ENCODE results near the gene BRD3OS.

Gene BRD3OS

GRCh38 chr9:134005381-134005780 lies 19.9 kb upstream of the BRD3OS start:
- DNase-seq = no peak

GRCh38 chr9:134007150-134007549 lies 18.1 kb upstream of the BRD3OS start:
- DNase-seq = no peak

GRCh38 chr9:134007571-134007970 lies 17.7 kb upstream of the BRD3OS start:
- DNase-seq = no peak

- no peak for DNase-seq
These were observed 14.7 kb upstream of the BRD3OS start for GRCh38 chr9:134010310-134011173.

- DNase-seq = no peak
These were observed 13.9 kb upstream of the BRD3OS start for GRCh38 chr9:134011401-134011800.

GRCh38 chr9:134014946-134015345 lies 10.3 kb upstream of the BRD3OS start:
- DNase-seq = no peak

GRCh38 chr9:134024214-134024792 lies 978 bp upstream of the BRD3OS start:
- DNase-seq = no peak

GRCh38 chr9:134025606-134026541 lies 593 bp downstream of the BRD3OS start:
- peak in 4 of 5 experiments; percentile 21 to 59 (median 38) for DNase-seq

GRCh38 chr9:134026581-134026980 lies 1.3 kb downstream of the BRD3OS start:
- DNase-seq = no peak

GRCh38 chr9:134026981-134027380 lies 1.7 kb downstream of the BRD3OS start:
- DNase-seq = no peak

- DNase-seq = no peak
These were observed 2.3 kb downstream of the BRD3OS start for GRCh38 chr9:134027561-134027960.

- no peak for DNase-seq
These were observed 2.8 kb downstream of the BRD3OS start for GRCh38 chr9:134028076-134028475.

- DNase-seq = no peak
These were observed 3.4 kb downstream of the BRD3OS start for GRCh38 chr9:134028575-134029247.

- no peak for DNase-seq
These were observed 4.3 kb downstream of the BRD3OS start for GRCh38 chr9:134029248-134030226.

GRCh38 chr9:134030821-134031470 lies 5.7 kb downstream of the BRD3OS start:
- DNase-seq = no peak

- no peak for DNase-seq
These were observed 6.5 kb downstream of the BRD3OS start for GRCh38 chr9:134031783-134032182.

GRCh38 chr9:134032456-134033222 lies 7.4 kb downstream of the BRD3OS start:
- DNase-seq = no peak

GRCh38 chr9:134033516-134034214 lies 8.4 kb downstream of the BRD3OS start:
- no peak for DNase-seq

All from T-helper 2 cell (primary cell).